Measurements from ENCODE around the gene OPTC.
"Not testable (repeated sequence)": the region's sequence is repeated elsewhere in the genome, so short reads cannot be mapped to it uniquely, and the experiment has no call there.

OPTC gene, protein sequence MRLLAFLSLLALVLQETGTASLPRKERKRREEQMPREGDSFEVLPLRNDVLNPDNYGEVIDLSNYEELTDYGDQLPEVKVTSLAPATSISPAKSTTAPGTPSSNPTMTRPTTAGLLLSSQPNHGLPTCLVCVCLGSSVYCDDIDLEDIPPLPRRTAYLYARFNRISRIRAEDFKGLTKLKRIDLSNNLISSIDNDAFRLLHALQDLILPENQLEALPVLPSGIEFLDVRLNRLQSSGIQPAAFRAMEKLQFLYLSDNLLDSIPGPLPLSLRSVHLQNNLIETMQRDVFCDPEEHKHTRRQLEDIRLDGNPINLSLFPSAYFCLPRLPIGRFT

GRCh38 chr1:203493901-203494300 is at the start of gene OPTC:
TSS of gene OPTC (plus strand) at chr1:203494153. CDS start at chr1:203496006, 1,853 bp downstream.
- no peaks in the 10 kb centered on the region for H3K27me3 Mint-ChIP-seq
- peaks cover 5% of the 10 kb centered on the region for H3K4me1 Mint-ChIP-seq (ENCODE audit: low read depth)
- no peaks in the 10 kb centered on the region for H3K9me3 Mint-ChIP-seq (ENCODE audit: low read depth)
- no peaks in the 10 kb centered on the region for H3K36me3 Mint-ChIP-seq
- no peak within 1 kb of the TSS for H3K4me3 Mint-ChIP-seq
- no peak within 1 kb of the TSS for H3K27ac Mint-ChIP-seq

DNA sequence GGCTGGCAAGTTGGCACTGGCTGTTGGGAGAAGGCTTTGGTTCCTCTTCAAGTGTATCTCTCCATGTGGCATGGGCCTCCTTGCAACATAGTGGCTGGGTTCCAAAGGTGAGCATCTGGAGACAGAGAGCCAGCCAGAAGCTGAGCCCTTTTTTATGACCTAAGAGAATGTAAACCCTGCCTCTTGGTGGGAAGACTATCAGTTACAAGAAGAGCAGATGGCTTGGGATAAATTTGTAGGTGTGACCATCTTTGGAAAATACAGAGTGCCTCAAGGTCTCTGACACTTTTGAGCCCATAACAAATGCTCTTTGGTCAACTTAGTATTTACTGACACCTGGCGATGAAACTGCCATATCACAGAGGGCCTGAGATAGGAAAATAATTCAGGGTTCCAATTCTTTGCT is 49.8 kb upstream of the OPTC start:
- H3K9me3 Mint-ChIP-seq (ENCODE audit: low read depth) = peaks cover 5% of the 10 kb centered on the region
- H3K4me1 Mint-ChIP-seq (ENCODE audit: low read depth) = no peaks in the 10 kb centered on the region
- H3K36me3 Mint-ChIP-seq = no peaks in the 10 kb centered on the region
- H3K4me3 Mint-ChIP-seq = no peak overlapping the region
- peaks cover 13% of the 10 kb centered on the region for H3K27me3 Mint-ChIP-seq
- H3K27ac Mint-ChIP-seq = no peak overlapping the region

DNA sequence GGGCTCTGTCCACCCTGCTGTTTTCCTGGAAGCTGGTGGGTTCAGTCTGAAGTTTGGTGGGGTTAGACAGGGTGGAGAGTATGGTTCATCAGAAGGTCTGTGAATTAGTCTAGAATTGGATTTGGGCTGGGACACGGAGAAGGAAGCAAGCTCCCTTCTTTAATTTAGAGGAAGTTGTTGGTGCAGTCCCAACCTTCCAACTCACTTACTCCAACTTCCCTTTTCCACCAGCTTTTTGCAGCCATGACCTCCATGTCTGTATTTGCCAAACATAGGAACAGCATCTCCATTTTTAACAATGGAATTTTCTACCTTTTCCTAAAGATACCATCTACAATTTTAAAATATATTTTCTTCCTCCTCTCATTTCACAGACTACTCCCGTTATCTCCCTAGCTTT is 46.8 kb upstream of the OPTC start:
- Mint-ChIP-seq H3K4me1 (ENCODE audit: low read depth) (no peaks in the 10 kb centered on the region), H3K36me3 (no peaks in the 10 kb centered on the region), H3K9me3 (ENCODE audit: low read depth) (peaks cover 5% of the 10 kb centered on the region), H3K27me3 (peaks cover 13% of the 10 kb centered on the region), H3K4me3 (no peak overlapping the region), H3K27ac (no peak overlapping the region)

GRCh38 chr1:203447598-203447997 is 46.4 kb upstream of the OPTC start:
- H3K36me3 Mint-ChIP-seq; H3K4me3 Mint-ChIP-seq; H3K27ac Mint-ChIP-seq; H3K4me1 Mint-ChIP-seq (ENCODE audit: low read depth); H3K27me3 Mint-ChIP-seq; H3K9me3 Mint-ChIP-seq (ENCODE audit: low read depth): not testable (repeated sequence)

GRCh38 chr1:203448521-203449061 is 45.4 kb upstream of the OPTC start:
- no peak overlapping the region for H3K4me3 Mint-ChIP-seq
- no peaks in the 10 kb centered on the region for H3K36me3 Mint-ChIP-seq
- no peaks in the 10 kb centered on the region for H3K4me1 Mint-ChIP-seq (ENCODE audit: low read depth)
- H3K27me3 Mint-ChIP-seq = peaks cover 10% of the 10 kb centered on the region
- H3K27ac Mint-ChIP-seq = no peak overlapping the region
- peaks cover 5% of the 10 kb centered on the region for H3K9me3 Mint-ChIP-seq (ENCODE audit: low read depth)

DNA sequence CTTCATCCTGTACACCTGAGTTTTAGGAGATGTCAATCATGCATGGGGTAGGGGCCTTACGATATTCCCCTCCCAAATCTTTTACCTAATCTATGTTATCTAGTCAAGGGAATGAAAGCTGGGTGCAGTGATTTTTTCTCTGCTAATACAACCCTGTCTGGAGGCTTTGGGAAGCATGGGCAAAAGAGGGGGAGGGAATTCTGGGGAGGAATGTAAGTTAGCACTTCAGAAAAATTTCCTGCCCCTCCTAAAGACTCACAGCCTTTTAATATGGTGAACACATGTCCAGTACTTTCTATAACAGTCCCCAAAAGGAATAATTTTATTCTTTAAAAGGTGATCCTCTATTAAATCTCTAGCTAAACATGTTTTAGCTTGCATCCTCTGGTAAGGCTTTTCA is 44.0 kb upstream of the OPTC start:
- peaks cover 3% of the 10 kb centered on the region for H3K9me3 Mint-ChIP-seq (ENCODE audit: low read depth)
- H3K36me3 Mint-ChIP-seq = no peaks in the 10 kb centered on the region

DNA sequence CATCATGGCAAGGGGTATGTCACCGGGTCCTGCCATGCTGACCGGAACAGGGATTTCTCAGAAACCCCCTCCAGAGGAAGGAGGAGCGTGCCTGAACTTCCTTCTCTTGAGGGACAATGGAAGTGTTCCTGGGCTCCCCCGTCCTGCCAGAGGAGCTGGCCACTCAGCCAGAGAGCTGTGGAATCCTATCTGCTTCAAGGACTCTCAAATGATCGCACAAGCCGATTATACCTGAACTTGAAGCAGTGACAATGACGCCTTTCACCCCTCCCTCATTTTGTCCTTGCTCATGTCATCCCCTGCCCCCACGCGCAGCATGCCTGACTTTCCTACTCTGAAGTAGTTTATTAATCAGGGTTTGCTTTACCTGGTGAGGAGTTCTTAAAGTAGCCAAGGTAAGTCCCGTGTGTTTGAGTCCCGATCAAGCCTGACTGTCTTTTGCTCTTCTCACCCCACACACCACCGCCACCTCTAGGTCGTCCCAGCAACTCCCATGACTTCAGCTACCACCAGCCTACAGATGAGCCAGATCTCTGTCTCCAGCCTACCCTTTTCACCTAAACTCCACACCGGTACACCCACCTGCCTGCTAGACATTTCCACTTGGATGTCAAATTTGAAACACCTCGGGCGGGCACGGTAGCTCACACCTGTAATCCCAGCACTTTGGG is 43.3 kb upstream of the OPTC start:
- Mint-ChIP-seq H3K27ac (no peak overlapping the region), H3K27me3 (peaks cover 11% of the 10 kb centered on the region), H3K4me1 (ENCODE audit: low read depth) (no peaks in the 10 kb centered on the region), H3K36me3 (no peaks in the 10 kb centered on the region), H3K4me3 (no peak overlapping the region), H3K9me3 (ENCODE audit: low read depth) (no peaks in the 10 kb centered on the region)

More for the DNA sequence above, 44.0 kb upstream of the OPTC start:
- Mint-ChIP-seq H3K4me3 (no peak overlapping the region), H3K4me1 (ENCODE audit: low read depth) (no peaks in the 10 kb centered on the region), H3K27ac (no peak overlapping the region), H3K27me3 (peaks cover 11% of the 10 kb centered on the region)

DNA sequence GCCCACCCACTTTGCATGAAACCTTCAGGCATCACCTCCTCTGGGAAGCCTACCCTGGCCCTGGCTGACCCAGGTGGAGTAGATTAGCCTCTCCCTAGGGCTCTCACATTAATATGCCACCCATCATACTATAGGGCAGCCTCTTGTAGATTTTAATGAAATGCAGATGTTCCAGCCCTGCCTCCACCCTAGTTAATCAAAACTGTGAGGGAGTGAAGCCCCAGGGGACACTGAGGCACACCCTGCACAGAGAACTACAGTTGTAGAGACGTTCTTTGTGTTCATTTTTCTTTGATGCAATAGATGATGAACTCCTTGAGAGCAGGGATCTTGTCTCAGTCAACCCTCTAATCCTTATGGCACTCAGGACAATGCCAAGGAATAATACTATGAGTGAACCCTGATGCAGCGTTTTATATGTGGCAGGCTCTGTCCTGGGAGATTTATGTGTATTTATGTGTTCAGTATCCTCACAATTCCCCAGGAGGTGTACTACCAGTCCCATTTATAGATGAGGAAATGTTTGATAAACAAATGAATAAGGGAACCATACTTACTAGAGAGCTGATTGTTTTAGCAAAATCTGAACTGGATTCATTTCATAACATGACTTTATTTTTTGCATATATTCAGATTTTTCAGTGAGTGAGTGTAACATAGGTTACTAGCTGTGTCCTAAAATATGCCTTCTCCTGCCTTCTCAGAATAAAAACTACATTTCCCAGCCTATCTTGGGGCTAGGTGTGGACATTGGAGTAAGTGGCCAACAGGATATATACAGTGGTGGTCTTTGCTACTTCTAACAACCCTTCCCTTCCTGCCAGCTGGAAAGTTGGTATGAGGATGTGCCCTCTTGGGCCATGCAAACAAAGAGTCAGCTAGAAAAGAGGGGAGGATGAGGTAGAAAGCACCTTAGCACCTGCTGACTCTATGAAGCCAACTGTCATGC is 41.8 kb upstream of the OPTC start:
- no peak overlapping the region for H3K4me3 Mint-ChIP-seq

DNA sequence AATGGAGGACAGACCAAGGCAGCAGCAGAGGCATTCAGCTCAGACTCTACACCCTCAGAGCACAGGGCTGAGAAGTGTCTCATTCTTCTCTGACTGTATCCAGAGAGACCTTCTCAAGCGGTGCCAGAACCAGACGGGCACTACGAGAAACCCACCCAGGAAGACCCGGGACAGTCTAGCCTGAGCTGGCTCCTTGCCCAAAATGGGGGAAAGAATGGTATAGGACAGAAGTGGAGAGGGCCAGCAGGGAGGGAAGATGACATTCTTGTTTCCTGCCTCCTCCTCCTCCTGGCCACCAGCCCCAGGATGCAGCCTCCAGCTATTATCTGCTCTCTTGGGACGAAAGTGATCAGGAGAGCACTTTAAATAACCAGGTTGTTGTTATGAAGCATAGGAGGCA is 40.9 kb upstream of the OPTC start:
- H3K27me3 Mint-ChIP-seq = peaks cover 11% of the 10 kb centered on the region
- H3K4me1 Mint-ChIP-seq (ENCODE audit: low read depth) = no peaks in the 10 kb centered on the region
- H3K36me3 Mint-ChIP-seq = no peaks in the 10 kb centered on the region
- H3K4me3 Mint-ChIP-seq = no peak overlapping the region
- H3K27ac Mint-ChIP-seq = no peak overlapping the region
- H3K9me3 Mint-ChIP-seq (ENCODE audit: low read depth) = no peaks in the 10 kb centered on the region

More for the DNA sequence above, 41.8 kb upstream of the OPTC start:
- H3K36me3 Mint-ChIP-seq = no peaks in the 10 kb centered on the region
- no peaks in the 10 kb centered on the region for H3K9me3 Mint-ChIP-seq (ENCODE audit: low read depth)
- no peak overlapping the region for H3K27ac Mint-ChIP-seq
- H3K27me3 Mint-ChIP-seq = peaks cover 11% of the 10 kb centered on the region
- H3K4me1 Mint-ChIP-seq (ENCODE audit: low read depth) = no peaks in the 10 kb centered on the region

GRCh38 chr1:203453616-203454015 is 40.3 kb upstream of the OPTC start:
- no peak overlapping the region for H3K4me3 Mint-ChIP-seq
- H3K27ac Mint-ChIP-seq = no peak overlapping the region
- no peaks in the 10 kb centered on the region for H3K9me3 Mint-ChIP-seq (ENCODE audit: low read depth)
- H3K36me3 Mint-ChIP-seq = no peaks in the 10 kb centered on the region
- peaks cover 11% of the 10 kb centered on the region for H3K27me3 Mint-ChIP-seq
- no peaks in the 10 kb centered on the region for H3K4me1 Mint-ChIP-seq (ENCODE audit: low read depth)

GRCh38 chr1:203454986-203455471 is 38.9 kb upstream of the OPTC start:
- no peaks in the 10 kb centered on the region for H3K36me3 Mint-ChIP-seq

GRCh38 chr1:203455706-203456105 is 38.2 kb upstream of the OPTC start:
- peaks cover 10% of the 10 kb centered on the region for H3K27me3 Mint-ChIP-seq
- no peak overlapping the region for H3K27ac Mint-ChIP-seq
- H3K4me1 Mint-ChIP-seq (ENCODE audit: low read depth) = no peaks in the 10 kb centered on the region
- H3K9me3 Mint-ChIP-seq (ENCODE audit: low read depth) = no peaks in the 10 kb centered on the region
- H3K36me3 Mint-ChIP-seq = no peaks in the 10 kb centered on the region
- no peak overlapping the region for H3K4me3 Mint-ChIP-seq

More at GRCh38 chr1:203454986-203455471, 38.9 kb upstream of the OPTC start:
- Mint-ChIP-seq H3K9me3 (ENCODE audit: low read depth) (no peaks in the 10 kb centered on the region), H3K4me3 (no peak overlapping the region), H3K4me1 (ENCODE audit: low read depth) (no peaks in the 10 kb centered on the region), H3K27me3 (peaks cover 9% of the 10 kb centered on the region), H3K27ac (no peak overlapping the region)

GRCh38 chr1:203456577-203456976 is 37.4 kb upstream of the OPTC start:
- Mint-ChIP-seq H3K9me3 (ENCODE audit: low read depth) (no peaks in the 10 kb centered on the region), H3K4me1 (ENCODE audit: low read depth) (no peaks in the 10 kb centered on the region), H3K27ac (no peak overlapping the region), H3K36me3 (no peaks in the 10 kb centered on the region), H3K4me3 (no peak overlapping the region), H3K27me3 (peaks cover 10% of the 10 kb centered on the region)

GRCh38 chr1:203458078-203458477 is 35.9 kb upstream of the OPTC start:
- no peaks in the 10 kb centered on the region for H3K9me3 Mint-ChIP-seq (ENCODE audit: low read depth)
- peaks cover 7% of the 10 kb centered on the region for H3K27me3 Mint-ChIP-seq
- H3K27ac Mint-ChIP-seq = no peak overlapping the region
- H3K4me1 Mint-ChIP-seq (ENCODE audit: low read depth) = no peaks in the 10 kb centered on the region
- H3K4me3 Mint-ChIP-seq = no peak overlapping the region
- no peaks in the 10 kb centered on the region for H3K36me3 Mint-ChIP-seq

All from activated naive CD8-positive, alpha-beta T cell (primary cell).